CD4-positive, CD25-positive, alpha-beta regulatory T cell (primary cell): Measurements from ENCODE around the gene NHLRC3. TPM values are rescaled to one million over a fixed set of nuclear protein-coding genes. Genes with fewer than 3 reads are reported as not detected.
"Not testable (repeated sequence)": the region's sequence is repeated elsewhere in the genome, so short reads cannot be mapped to it uniquely, and the experiment has no call there.

Experiments used
- ATAC-seq, 2 donors: fragments of 150-1000 bp; cut with Tn5 transposase; one replicate each; pipeline ENCODE4 v1.10.0; 2021; ENCODE audit warnings: low read depth in 2 of 2, moderate number of reproducible peaks in 2 of 2, moderate library complexity in 1 of 2
- DNase-seq, 3 donors: peaks; one replicate each; pipeline versions ENCODE4 v3.0.0 to v3.0.0-alpha.2; 2012 to 2022; ENCODE audit warnings: mixed read lengths in 1 of 3
- H3K27ac ChIP-seq: one replicate; pipeline ENCODE4 v1.7.0; 2013; ENCODE audit warnings: mild to moderate bottlenecking, low read length; ENCODE audit not compliant: insufficient read depth, poor library complexity, severe bottlenecking
- H3K27me3 ChIP-seq: one replicate; pipeline ENCODE4 v1.7.0; 2013; ENCODE audit warnings: low read length; ENCODE audit not compliant: control insufficient read depth, insufficient read depth
- H3K36me3 ChIP-seq: one replicate; pipeline ENCODE4 v1.7.0; 2013; ENCODE audit warnings: mild to moderate bottlenecking, low read length, moderate library complexity; ENCODE audit not compliant: control insufficient read depth, insufficient read depth
- H3K4me1 ChIP-seq: 2 replicates; pipeline ENCODE4 v1.7.0; 2013; ENCODE audit warnings: mild to moderate bottlenecking, low read length; ENCODE audit not compliant: insufficient read depth, control insufficient read depth, poor library complexity, severe bottlenecking
- H3K4me3 ChIP-seq: one replicate; pipeline ENCODE4 v1.7.0; 2013; ENCODE audit warnings: low read depth, mild to moderate bottlenecking, low read length, moderate library complexity
- H3K9me3 ChIP-seq, 2 experiments: 1 replicate in 1 of 2; 2 replicates in 1 of 2; pipeline ENCODE4 v1.7.0; 2013; ENCODE audit warnings: low read length in 2 of 2, mild to moderate bottlenecking in 1 of 2, moderate library complexity in 1 of 2; ENCODE audit not compliant: control insufficient read depth in 2 of 2
- H3K27ac Mint-ChIP-seq, 3 donors: one replicate each; pipeline ENCODE4 v1.8.0; 2020 to 2022; ENCODE audit warnings: mild to moderate bottlenecking in 3 of 3, mixed read lengths in 3 of 3, moderate library complexity in 2 of 3
- H3K27me3 Mint-ChIP-seq: one replicate; pipeline ENCODE4 v1.8.0; 2022; ENCODE audit warnings: mild to moderate bottlenecking, mixed read lengths
- H3K36me3 Mint-ChIP-seq: one replicate; pipeline ENCODE4 v1.8.0; 2020; ENCODE audit warnings: mixed read lengths
- H3K4me1 Mint-ChIP-seq, 4 donors: one replicate each; pipeline ENCODE4 v1.8.0; 2020 to 2022; ENCODE audit warnings: mixed read lengths in 4 of 4, mild to moderate bottlenecking in 1 of 4
- H3K4me3 Mint-ChIP-seq, 4 donors: one replicate each; pipeline ENCODE4 v1.8.0; 2020 to 2022; ENCODE audit warnings: mild to moderate bottlenecking in 4 of 4, mixed read lengths in 4 of 4, moderate library complexity in 3 of 4
- H3K9me3 Mint-ChIP-seq, 7 donors: one replicate each; pipeline ENCODE4 v1.8.0; 2020 to 2022; ENCODE audit warnings: mixed read lengths in 7 of 7, mild to moderate bottlenecking in 3 of 7, moderate library complexity in 2 of 7
- polyA plus RNA-seq, 4 donors: library from polyadenylated mRNA; unstranded; fragments of 300-500 nt; fragmentation: Illumina TruSeq; gene quantifications; one replicate each; pipeline ENCODE4 v1.2.3, GENCODE V29; 2021
- total RNA-seq: library from RNA; stranded (reverse); gene quantifications from one replicate; pipeline ENCODE4 v1.2.3, GENCODE V29; 2022

Gene NHLRC3
- total and polyA plus RNA-seq, 5 donors from 2014 or later, result 5.2 to 13.7 (median 6.8) TPM

GRCh38 chr13:39062004-39062403, 23.7 kb downstream of the NHLRC3 start:
- H3K27ac Mint-ChIP-seq, result no peak overlapping the region
- H3K36me3 ChIP-seq, result no peaks in the 10 kb centered on the region
- DNase-seq (no peak), ATAC-seq (no peak)
- H3K27me3 Mint-ChIP-seq, result no peaks in the 10 kb centered on the region
- H3K4me1 Mint-ChIP-seq, result peaks cover 6 to 24% (median 22%) of the 10 kb centered on the region in 4 donors
- no peaks in the 10 kb centered on the region for H3K27me3 ChIP-seq
- H3K4me3 Mint-ChIP-seq, result no peak overlapping the region
- no peaks in the 10 kb centered on the region for H3K4me1 ChIP-seq
- no peak overlapping the region for H3K27ac ChIP-seq
- H3K4me3 ChIP-seq, result no peak overlapping the region
- no peaks in the 10 kb centered on the region for H3K9me3 ChIP-seq
- H3K36me3 Mint-ChIP-seq, result peaks cover 20% of the 10 kb centered on the region
- H3K9me3 Mint-ChIP-seq, result peaks cover 0 to 5% (median 2%) of the 10 kb centered on the region in 7 donors

GRCh38 chr13:39072842-39073241, 34.6 kb downstream of the NHLRC3 start:
- no peaks in the 10 kb centered on the region for H3K36me3 Mint-ChIP-seq
- no peak overlapping the region for H3K27ac Mint-ChIP-seq
- DNase-seq (no peak), ATAC-seq (no peak)
- no peaks in the 10 kb centered on the region for H3K4me1 Mint-ChIP-seq
- Histone ChIP-seq H3K4me3 (no peak overlapping the region), H3K9me3 (peaks cover 0 to 3% of the 10 kb centered on the region in 2 experiments), H3K27ac (no peak overlapping the region), H3K36me3 (no peaks in the 10 kb centered on the region), H3K4me1 (no peaks in the 10 kb centered on the region), H3K27me3 (peaks cover 25% of the 10 kb centered on the region)
- peaks cover 0 to 6% (median 0%) of the 10 kb centered on the region in 7 donors for H3K9me3 Mint-ChIP-seq
- H3K4me3 Mint-ChIP-seq, result no peak overlapping the region
- H3K27me3 Mint-ChIP-seq, result peaks cover 24% of the 10 kb centered on the region

DNA sequence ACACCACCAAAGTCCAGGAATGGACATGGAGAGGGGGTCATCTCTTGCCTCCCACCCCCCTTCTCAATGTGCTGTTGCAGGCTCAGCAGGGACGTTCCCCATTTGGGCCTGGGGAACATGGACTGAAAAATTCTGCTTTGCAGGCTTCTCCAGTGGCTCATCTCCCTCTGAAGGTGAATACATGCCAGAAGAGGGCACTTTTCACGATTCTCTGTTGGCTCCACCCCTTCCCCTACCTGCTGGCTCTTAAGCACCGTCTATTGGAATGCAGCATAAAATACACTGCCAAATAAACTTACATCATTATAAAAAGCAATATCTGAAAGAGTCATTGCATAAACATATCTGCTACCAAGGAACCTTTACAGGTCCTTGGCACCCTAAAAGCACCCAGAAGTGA, 35.7 kb downstream of the NHLRC3 start:
- Histone ChIP-seq H3K36me3 (no peaks in the 10 kb centered on the region), H3K4me1 (no peaks in the 10 kb centered on the region), H3K9me3 (peaks cover 0 to 3% of the 10 kb centered on the region in 2 experiments), H3K27ac (no peak overlapping the region), H3K27me3 (peaks cover 25% of the 10 kb centered on the region), H3K4me3 (no peak overlapping the region)
- Mint-ChIP-seq H3K4me1 (no peaks in the 10 kb centered on the region), H3K9me3 (peaks cover 0 to 6% (median 0%) of the 10 kb centered on the region in 7 donors), H3K4me3 (no peak overlapping the region), H3K27ac (no peak overlapping the region), H3K27me3 (peaks cover 29% of the 10 kb centered on the region), H3K36me3 (no peaks in the 10 kb centered on the region)
- ATAC-seq (no peak), DNase-seq (no peak)

- DNase-seq, H3K27me3 Mint-ChIP-seq, H3K4me1 ChIP-seq, H3K4me3 Mint-ChIP-seq, H3K4me3 ChIP-seq, H3K27me3 ChIP-seq, H3K4me1 Mint-ChIP-seq, H3K36me3 Mint-ChIP-seq, H3K9me3 ChIP-seq, H3K9me3 Mint-ChIP-seq, H3K27ac ChIP-seq, H3K27ac Mint-ChIP-seq, ATAC-seq, H3K36me3 ChIP-seq: not testable (repeated sequence)
These were observed 48.1 kb downstream of the NHLRC3 start for GRCh38 chr13:39086251-39086945.

DNA sequence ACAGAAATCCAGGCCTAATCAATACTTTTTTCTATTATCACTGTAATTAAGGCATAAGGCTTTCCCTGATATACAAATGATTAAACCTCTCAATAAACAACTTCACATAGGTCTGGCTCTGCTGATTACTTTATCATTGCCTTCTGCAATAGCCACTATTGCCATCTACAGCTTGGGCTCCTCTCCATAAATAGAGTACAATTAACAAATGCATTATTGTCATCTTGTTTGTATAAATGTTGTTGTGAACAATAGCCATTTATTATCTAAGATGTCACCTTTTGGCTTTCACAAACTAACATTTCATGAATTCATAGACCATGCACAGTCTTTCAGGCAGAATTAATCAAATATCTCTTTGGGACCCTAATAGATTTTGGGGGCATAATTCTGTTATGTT, 53.3 kb downstream of the NHLRC3 start:
- H3K27ac ChIP-seq, result no peak overlapping the region
- Mint-ChIP-seq H3K4me1 (peaks cover 0 to 15% (median 2%) of the 10 kb centered on the region in 4 donors), H3K4me3 (no peak overlapping the region), H3K27me3 (peaks cover 5% of the 10 kb centered on the region), H3K9me3 (no peaks in the 10 kb centered on the region), H3K36me3 (no peaks in the 10 kb centered on the region), H3K27ac (no peak overlapping the region)
- ATAC-seq (no peak), DNase-seq (no peak)
- no peaks in the 10 kb centered on the region for H3K36me3 ChIP-seq
- no peaks in the 10 kb centered on the region for H3K4me1 ChIP-seq
- no peaks in the 10 kb centered on the region for H3K9me3 ChIP-seq
- H3K4me3 ChIP-seq, result no peak overlapping the region
- no peaks in the 10 kb centered on the region for H3K27me3 ChIP-seq

DNA sequence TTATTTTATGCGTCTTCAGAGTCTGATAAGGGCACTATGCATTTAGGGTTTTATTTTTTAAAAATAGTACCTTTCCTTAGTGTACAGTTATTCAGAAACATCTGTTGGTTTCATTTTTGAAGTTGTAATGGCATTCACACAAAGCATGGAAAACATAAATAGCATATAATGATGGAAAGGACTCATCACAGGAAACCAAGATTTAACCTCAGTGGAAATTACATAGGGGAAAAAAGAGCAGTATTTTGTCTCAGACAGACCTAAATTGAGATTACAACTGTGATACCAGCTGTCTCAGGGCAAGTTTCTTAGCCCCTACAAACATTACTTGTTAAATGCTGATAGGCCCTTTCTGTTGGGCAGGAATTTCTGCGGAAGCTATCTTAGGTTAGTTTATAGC, 57.2 kb downstream of the NHLRC3 start:
- H3K9me3 Mint-ChIP-seq, result no peaks in the 10 kb centered on the region
- no peak for ATAC-seq
- no peaks in the 10 kb centered on the region for H3K9me3 ChIP-seq
- no peak overlapping the region for H3K27ac Mint-ChIP-seq
- H3K27me3 ChIP-seq, result no peaks in the 10 kb centered on the region
- no peak for DNase-seq
- H3K27ac ChIP-seq, result no peak overlapping the region
- no peaks in the 10 kb centered on the region for H3K36me3 Mint-ChIP-seq
- no peaks in the 10 kb centered on the region for H3K27me3 Mint-ChIP-seq
- peaks cover 0 to 15% (median 2%) of the 10 kb centered on the region in 4 donors for H3K4me1 Mint-ChIP-seq
- no peaks in the 10 kb centered on the region for H3K36me3 ChIP-seq
- peak overlapping the region; percentile 29 for H3K4me3 ChIP-seq
- H3K4me3 Mint-ChIP-seq, result peak overlapping the region in 1 of 4 donors; percentile 6
- no peaks in the 10 kb centered on the region for H3K4me1 ChIP-seq

- no peaks in the 10 kb centered on the region for H3K36me3 ChIP-seq
- ATAC-seq (no peak), DNase-seq (no peak)
- H3K4me1 Mint-ChIP-seq, result peaks cover 0 to 14% (median 2%) of the 10 kb centered on the region in 4 donors
- H3K9me3 Mint-ChIP-seq, result no peaks in the 10 kb centered on the region
- no peaks in the 10 kb centered on the region for H3K27me3 ChIP-seq
- no peak overlapping the region for H3K4me3 ChIP-seq
- H3K27ac Mint-ChIP-seq, result peak overlapping the region in 1 of 3 donors; percentile 44
- H3K27ac ChIP-seq, result no peak overlapping the region
- no peaks in the 10 kb centered on the region for H3K27me3 Mint-ChIP-seq
- no peaks in the 10 kb centered on the region for H3K9me3 ChIP-seq
- H3K4me3 Mint-ChIP-seq, result no peak overlapping the region
- H3K36me3 Mint-ChIP-seq, result no peaks in the 10 kb centered on the region
- no peaks in the 10 kb centered on the region for H3K4me1 ChIP-seq
These were observed 61.0 kb downstream of the NHLRC3 start for GRCh38 chr13:39099231-39099630.
